Suprapubic skin (tissue), 4 donors: ENCODE results near the gene SEC61A2. TPM values are rescaled to one million over a fixed set of nuclear protein-coding genes. Genes with fewer than 3 reads are reported as not detected.

Source experiments
- DNase-seq, 2 donors: peaks; one replicate each; pipeline ENCODE4 v3.0.0-alpha.2; 2019; ENCODE audit warnings: low spot score in 2 of 2
- H3K27ac ChIP-seq: fragments of 200-600 bp; sonication (generic); one replicate; pipeline ENCODE4 v1.5.1; 2019
- H3K27me3 ChIP-seq: fragments of 200-600 bp; sonication (generic); one replicate; pipeline ENCODE4 v1.5.1; 2019
- H3K36me3 ChIP-seq: fragments of 200-600 bp; sonication (generic); one replicate; pipeline ENCODE4 v1.5.1; 2019
- H3K4me1 ChIP-seq: fragments of 200-600 bp; sonication (generic); one replicate; pipeline ENCODE4 v1.5.1; 2019
- H3K4me3 ChIP-seq: fragments of 200-600 bp; sonication (generic); one replicate; pipeline ENCODE4 v1.5.1; 2019; ENCODE audit warnings: mild to moderate bottlenecking
- H3K9me3 ChIP-seq: fragments of 200-600 bp; sonication (generic); one replicate; pipeline ENCODE4 v1.5.1; 2019
- EP300 ChIP-seq: sonication (generic); formaldehyde crosslinking; IDR thresholded peaks from one replicate; pipeline ENCODE4 v1.6.1; 2017; ENCODE audit warnings: antibody characterized with exemption
- POLR2A ChIP-seq, 2 donors: fragments of 450-650 bp; IDR thresholded peaks; one replicate each; pipeline ENCODE4 v1.6.1; 2017; ENCODE audit warnings: antibody characterized with exemption in 2 of 2, mild to moderate bottlenecking in 2 of 2, moderate library complexity in 2 of 2
- POLR2AphosphoS5 ChIP-seq, 3 donors: sonication (generic); formaldehyde crosslinking; IDR thresholded peaks; one replicate each; pipeline ENCODE4 v1.6.1; 2017; ENCODE audit warnings: antibody characterized with exemption in 3 of 3
- WGBS: methylation state at CpG from one replicate; pipeline ENCODE4 v1.1.5; 2018; 5-methylcytosine and 5-hydroxymethylcytosine counted together
- total RNA-seq, 4 donors: library from RNA; depleted of rRNA; stranded (reverse); fragments of >200 nt; gene quantifications; one replicate each; pipeline ENCODE4 v1.1.0, GENCODE V29; 2016
- TF ChIP-seq, protein P1 (sequence below), 2 donors: fragments of 200-600 bp in 1 of 2; fragments of 450-650 bp in 1 of 2; sonication (generic) in 1 of 2; IDR thresholded peaks; one replicate each; pipeline ENCODE4 v1.5.1; 2016 to 2019; ENCODE audit warnings: antibody characterized with exemption in 2 of 2, mild to moderate bottlenecking in 1 of 2, moderate library complexity in 1 of 2

SEC61A2 gene
- total RNA-seq, 4 donors from 2014 or later = 3.5 to 18.3 (median 7.3) TPM

DNA sequence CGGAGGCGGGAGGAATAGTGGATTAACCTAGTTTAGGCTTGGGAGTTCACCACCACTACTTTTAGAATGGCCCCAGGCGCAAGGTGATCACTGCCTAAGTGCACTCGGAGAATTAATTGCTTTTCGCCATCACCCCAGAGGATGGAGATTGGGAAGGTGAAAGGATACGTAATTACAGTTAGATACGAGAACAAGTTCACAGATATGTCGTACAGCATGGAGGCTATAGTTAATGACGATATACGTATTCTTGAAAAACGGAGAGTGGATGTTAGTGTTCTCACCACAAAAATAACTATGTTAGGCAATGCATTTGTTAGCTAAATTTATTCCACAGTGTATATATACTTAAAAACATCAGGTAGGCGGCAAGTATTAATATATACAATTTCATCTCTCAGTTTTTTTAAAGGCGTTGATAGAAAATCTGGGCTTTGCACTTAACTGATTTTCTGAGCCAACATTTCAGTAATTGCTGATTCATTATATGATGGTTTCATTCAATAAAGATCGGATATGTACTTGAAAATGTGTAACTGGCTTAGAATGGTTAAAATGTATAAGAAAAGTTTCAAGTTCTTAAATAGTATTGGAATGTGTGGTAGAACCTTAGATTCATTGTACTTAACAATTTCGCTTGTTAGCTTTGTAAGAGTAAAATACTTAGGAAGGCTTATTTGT, 67.2 kb downstream of the SEC61A2 start:
- 10% methylated on average over 15 of the region's 15 CpGs for WGBS
- Histone ChIP-seq H3K4me3 (peak overlapping the region; percentile 95), H3K36me3 (peaks cover 26% of the 10 kb centered on the region), H3K27ac (peak overlapping the region; percentile 98), H3K27me3 (no peaks in the 10 kb centered on the region), H3K9me3 (no peaks in the 10 kb centered on the region), H3K4me1 (peaks cover 47% of the 10 kb centered on the region)
- DNase-seq = no peak
- no peak for TF ChIP-seq POLR2AphosphoS5 (IDR thresholded peaks at IDR 0.05)
- TF ChIP-seq, protein P1, sequence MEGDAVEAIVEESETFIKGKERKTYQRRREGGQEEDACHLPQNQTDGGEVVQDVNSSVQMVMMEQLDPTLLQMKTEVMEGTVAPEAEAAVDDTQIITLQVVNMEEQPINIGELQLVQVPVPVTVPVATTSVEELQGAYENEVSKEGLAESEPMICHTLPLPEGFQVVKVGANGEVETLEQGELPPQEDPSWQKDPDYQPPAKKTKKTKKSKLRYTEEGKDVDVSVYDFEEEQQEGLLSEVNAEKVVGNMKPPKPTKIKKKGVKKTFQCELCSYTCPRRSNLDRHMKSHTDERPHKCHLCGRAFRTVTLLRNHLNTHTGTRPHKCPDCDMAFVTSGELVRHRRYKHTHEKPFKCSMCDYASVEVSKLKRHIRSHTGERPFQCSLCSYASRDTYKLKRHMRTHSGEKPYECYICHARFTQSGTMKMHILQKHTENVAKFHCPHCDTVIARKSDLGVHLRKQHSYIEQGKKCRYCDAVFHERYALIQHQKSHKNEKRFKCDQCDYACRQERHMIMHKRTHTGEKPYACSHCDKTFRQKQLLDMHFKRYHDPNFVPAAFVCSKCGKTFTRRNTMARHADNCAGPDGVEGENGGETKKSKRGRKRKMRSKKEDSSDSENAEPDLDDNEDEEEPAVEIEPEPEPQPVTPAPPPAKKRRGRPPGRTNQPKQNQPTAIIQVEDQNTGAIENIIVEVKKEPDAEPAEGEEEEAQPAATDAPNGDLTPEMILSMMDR (IDR thresholded peaks at IDR 0.05) = no peak
- no peak for TF ChIP-seq POLR2A (IDR thresholded peaks at IDR 0.05)
- TF ChIP-seq EP300 = no peak

DNA sequence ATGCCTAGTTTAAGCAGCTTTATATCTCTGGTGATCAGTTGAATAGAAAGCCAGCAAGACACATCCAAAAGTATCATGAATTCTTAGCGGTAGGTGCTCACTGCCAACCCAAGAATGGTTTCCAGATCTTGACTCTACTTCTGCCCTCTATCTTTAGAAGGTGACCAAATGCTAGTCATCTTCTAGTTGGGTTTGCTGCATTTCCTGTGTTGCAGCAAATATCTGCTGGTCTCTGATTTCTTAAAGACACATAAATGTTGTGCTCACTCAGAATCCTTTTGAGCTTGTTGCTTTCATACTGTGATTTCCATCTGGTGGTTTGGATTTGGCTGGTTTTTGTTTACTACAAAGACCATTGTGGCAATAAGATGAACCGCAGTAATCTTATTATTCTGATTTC, 68.7 kb downstream of the SEC61A2 start:
- H3K36me3 ChIP-seq = peaks cover 38% of the 10 kb centered on the region
- WGBS = 93% methylated on average over 2 of the region's 2 CpGs
- H3K4me1 ChIP-seq = peaks cover 41% of the 10 kb centered on the region
- H3K9me3 ChIP-seq = no peaks in the 10 kb centered on the region
- TF ChIP-seq POLR2A (IDR thresholded peaks at IDR 0.05) (no peak), EP300 (no peak), POLR2AphosphoS5 (IDR thresholded peaks at IDR 0.05) (no peak)
- TF ChIP-seq, protein P1 (IDR thresholded peaks at IDR 0.05) = no peak
- H3K27me3 ChIP-seq = no peaks in the 10 kb centered on the region
- no peak overlapping the region for H3K27ac ChIP-seq
- no peak overlapping the region for H3K4me3 ChIP-seq
- no peak for DNase-seq

DNA sequence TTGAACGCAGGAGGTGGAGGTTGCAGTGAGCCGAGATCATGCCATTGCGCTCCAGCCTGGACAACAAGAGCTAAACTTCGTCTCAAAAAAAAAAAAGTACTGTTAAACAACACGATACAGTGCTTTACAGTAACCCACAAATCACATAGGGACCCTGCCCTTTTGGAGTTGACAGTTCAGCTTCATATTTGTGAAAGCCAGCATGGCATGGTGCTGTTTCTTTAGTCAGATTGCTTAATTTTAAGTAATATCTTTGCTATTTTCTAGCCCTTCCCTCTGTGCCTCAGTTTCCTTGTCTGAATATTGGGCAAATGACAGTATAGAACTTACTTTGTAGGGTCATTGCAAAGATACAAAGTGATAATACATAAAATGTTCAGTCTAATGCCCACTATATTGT, 71.4 kb downstream of the SEC61A2 start:
- Histone ChIP-seq H3K9me3 (no peaks in the 10 kb centered on the region), H3K36me3 (peaks cover 44% of the 10 kb centered on the region), H3K27me3 (no peaks in the 10 kb centered on the region), H3K27ac (no peak overlapping the region), H3K4me3 (no peak overlapping the region), H3K4me1 (peaks cover 22% of the 10 kb centered on the region)
- TF ChIP-seq, protein P1 (IDR thresholded peaks at IDR 0.05) = no peak
- TF ChIP-seq EP300 (no peak), POLR2AphosphoS5 (IDR thresholded peaks at IDR 0.05) (no peak), POLR2A (IDR thresholded peaks at IDR 0.05) (no peak)
- DNase-seq = no peak
- 93% methylated on average over 5 of the region's 5 CpGs for WGBS

DNA sequence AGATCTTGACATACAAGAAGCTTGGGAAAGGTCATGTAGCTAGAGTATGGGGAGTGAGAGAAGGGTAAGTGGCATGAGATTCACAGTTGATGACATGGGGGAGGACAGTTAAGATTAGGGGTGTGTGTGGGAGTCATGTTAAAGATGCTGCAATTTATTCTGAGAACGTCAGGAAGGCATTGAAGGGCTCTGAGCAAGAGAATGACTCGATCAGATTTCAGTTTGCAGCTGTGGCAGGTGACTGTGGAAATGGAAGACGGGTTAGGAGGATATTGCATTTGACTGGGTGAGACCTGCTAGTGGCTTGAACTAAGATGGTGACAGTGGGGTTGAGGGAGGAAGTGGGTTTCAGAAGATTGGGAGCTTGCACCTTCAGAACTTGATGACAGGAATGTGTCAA, 72.1 kb downstream of the SEC61A2 start:
- peaks cover 44% of the 10 kb centered on the region for H3K36me3 ChIP-seq
- DNase-seq = no peak

DNA sequence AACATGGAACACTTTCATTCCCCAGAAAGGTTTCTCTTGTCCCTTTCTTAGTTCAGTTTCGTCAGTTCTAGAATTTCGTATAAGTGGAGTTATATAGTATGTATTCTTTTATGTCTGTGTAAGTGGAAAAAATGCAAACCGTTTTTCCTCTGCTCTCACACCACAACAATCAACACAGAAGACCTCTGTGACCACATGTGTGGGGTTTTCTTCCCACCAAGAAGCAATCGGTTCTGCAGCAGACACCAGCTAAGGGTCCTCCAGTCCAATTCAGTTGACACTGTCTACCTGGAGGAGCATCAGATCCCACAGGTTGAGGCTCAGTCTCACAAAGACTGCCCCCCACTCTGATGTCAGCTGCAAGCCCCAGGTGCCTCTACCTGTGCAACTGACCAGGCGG, 72.7 kb downstream of the SEC61A2 start:
- Histone ChIP-seq H3K4me3 (no peak overlapping the region), H3K27ac (no peak overlapping the region), H3K9me3 (no peaks in the 10 kb centered on the region), H3K27me3 (no peaks in the 10 kb centered on the region), H3K4me1 (peaks cover 12% of the 10 kb centered on the region), H3K36me3 (peaks cover 44% of the 10 kb centered on the region)
- TF ChIP-seq EP300 (no peak), POLR2AphosphoS5 (IDR thresholded peaks at IDR 0.05) (no peak), POLR2A (IDR thresholded peaks at IDR 0.05) (no peak)
- TF ChIP-seq, protein P1 (IDR thresholded peaks at IDR 0.05) = no peak
- WGBS = 77% methylated on average over 5 of the region's 5 CpGs
- DNase-seq = no peak

More for the DNA sequence above, 72.1 kb downstream of the SEC61A2 start:
- no peaks in the 10 kb centered on the region for H3K9me3 ChIP-seq
- WGBS = 82% methylated on average over 3 of the region's 3 CpGs
- H3K27me3 ChIP-seq = no peaks in the 10 kb centered on the region
- TF ChIP-seq EP300 = no peak
- no peak for TF ChIP-seq POLR2AphosphoS5 (IDR thresholded peaks at IDR 0.05)
- no peak for TF ChIP-seq POLR2A (IDR thresholded peaks at IDR 0.05)
- TF ChIP-seq, protein P1 (IDR thresholded peaks at IDR 0.05) = no peak
- peaks cover 19% of the 10 kb centered on the region for H3K4me1 ChIP-seq
- H3K4me3 ChIP-seq = no peak overlapping the region
- no peak overlapping the region for H3K27ac ChIP-seq
